Activated CD4-positive, alpha-beta T cell treated with anti-CD3 and anti-CD28 coated beads for 1 hour (primary cell): Measurements from ENCODE around the gene FOXD2.
A peak's percentile ranks its signal among the peaks of the same experiment; 100 is the strongest.

Experiments
- DNase-seq: peaks from one replicate; pipeline ENCODE4 v3.0.0-alpha.2; 2020

The FOXD2 gene

GRCh38 chr1:47417170-47418044 lies 20.4 kb upstream of the FOXD2 start:
- no peak for DNase-seq

DNA sequence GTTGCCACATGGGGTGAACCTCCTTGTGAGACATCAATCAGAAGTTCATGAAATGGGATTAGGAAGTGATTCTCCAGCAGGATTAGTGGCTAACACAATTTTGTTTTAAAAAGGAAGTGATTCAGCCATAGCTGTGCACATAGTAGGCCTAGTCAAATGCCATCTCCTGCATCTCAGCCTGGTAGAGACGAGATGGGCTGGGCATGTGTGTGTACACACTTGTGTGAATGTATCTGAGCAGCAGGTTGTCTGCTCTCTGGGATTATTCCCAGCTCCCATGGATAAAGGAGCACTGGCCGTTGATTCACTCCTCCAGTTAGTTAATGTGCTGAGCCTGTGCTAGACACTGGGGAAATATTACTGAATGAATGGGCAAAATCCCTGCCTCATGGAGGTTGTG lies 19.7 kb upstream of the FOXD2 start:
- DNase-seq, result no peak

DNA sequence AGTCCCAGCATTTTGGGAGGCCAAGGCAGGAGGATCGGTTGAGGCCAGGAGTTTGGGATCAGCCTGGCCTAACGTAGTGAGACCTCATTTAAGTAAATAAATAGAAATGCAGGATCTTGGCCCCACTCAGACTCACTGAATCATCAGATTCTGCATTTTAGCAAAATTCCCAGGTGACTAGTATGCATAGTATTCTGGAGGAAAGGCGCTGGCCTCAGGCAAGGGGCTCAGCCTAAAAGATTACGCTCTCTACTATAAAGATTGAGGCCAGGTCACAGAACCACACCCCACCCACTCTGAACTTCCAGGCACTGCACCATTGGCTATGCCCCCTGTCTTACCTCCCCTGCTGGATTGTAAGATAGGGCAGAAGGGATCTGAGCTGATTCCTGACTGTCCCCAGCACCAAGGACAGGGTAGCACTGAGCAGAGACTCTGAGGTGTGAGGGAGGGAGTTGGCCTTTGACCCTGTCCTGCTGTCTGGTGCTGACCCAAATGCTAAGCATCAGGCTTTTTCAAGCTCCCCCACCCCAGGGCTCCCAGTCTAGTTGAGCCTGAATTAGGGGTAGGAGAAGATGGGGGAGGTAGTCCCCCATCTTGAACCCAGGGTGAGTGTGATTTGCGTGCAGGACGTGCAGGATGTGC lies 19.0 kb upstream of the FOXD2 start:
- DNase-seq, result no peak

- DNase-seq, result no peak
Measured at GRCh38 chr1:47420547-47420946, 17.3 kb upstream of the FOXD2 start.

GRCh38 chr1:47423872-47424271 lies 14.0 kb upstream of the FOXD2 start:
- DNase-seq, result no peak

DNA sequence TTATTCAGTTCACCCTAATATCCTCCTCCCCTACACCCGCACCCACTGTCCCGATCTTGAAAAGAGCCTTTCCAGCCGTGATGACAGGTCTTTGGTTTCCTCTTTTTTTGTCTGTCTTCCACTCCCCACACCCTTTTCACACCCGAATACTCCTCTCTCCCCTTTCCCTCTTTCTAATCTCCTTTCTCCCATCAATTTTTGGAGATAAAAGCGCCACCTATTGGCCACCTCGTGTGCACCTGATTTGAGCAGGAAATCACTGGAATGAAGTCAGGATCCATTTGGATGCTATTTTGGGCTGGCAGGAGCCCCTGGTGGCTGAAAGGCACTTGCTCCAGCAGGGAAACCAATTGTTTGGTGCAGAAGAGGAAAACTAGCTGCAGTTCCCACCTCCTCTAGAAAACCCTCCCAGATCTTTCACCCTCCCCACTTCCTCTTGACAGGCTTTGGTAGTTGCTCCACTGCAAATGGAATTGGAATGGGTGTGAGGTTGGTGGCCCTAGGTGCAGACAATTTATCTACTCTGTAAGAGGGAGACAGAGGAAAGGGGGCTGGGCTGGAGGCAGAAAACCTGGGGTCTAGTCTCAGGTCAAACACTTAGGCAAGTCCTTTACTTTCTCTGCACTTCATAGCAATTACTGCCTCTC lies 13.4 kb upstream of the FOXD2 start:
- no peak for DNase-seq

DNA sequence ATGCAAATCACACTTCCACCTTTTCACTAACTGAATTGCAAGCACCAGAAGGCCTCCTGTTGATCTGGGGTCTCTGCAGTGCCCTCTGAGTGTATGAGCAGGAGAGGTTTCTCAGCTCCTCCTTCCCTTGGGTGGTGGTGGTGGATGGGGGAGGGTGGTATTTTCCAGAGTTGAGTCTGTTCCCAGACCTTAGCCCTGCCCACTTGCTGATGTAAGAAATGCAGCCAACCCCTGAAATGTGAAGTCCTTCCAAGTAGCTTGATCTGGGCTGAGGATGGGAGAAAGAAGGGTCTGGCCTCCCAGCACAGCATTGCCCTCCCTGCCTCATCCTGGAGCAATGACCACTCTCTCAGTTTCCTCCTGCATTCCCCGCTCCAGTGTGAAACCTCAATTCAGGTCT lies 6.3 kb upstream of the FOXD2 start:
- DNase-seq, result no peak

DNA sequence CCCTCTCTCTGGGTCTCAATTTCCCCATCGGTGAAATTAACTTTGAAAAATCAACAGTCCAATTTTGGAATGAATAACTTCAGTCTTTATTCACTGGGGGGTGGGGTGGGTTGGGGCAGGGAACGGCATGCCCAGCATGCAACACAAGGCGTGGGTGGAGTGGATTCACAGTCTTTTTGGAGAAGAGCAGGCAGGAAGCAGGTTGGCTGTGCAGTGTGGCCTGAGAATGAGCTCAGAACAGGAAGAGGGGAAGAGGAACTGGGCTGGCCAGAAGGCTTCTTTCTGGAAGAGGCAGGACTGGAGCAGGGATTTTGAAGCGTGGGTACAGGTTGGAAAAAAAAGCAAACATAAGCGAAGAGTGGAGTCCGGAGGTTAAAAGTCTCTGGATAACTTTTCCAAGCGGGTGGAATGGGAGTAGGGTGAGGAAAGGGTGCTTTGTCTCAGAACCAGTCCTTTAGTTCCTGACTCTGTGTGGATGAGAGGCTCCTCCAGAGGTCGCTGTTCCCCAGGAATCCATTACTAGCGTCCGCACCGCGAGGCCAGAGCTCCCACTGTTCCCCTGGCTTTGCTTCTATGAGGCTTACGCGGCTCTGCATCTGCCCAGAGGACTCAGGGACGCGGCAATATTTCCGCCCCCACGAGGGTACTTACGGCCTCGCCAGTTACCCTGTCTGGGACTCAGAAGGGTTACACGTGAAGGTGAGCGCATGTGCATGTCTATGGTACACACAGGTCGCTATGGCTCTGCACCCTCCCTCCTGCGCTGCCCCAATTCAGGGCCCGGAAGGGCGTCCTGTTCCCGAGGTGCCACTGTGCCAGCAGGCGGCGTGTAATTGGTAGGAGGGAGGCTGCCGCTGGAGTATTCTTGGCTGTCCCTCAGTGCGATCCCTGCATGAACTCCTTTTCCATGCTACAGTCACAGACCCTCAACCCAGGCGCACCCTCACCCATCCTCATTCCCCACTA lies 5.5 kb upstream of the FOXD2 start:
- peak; percentile 46 for DNase-seq

DNA sequence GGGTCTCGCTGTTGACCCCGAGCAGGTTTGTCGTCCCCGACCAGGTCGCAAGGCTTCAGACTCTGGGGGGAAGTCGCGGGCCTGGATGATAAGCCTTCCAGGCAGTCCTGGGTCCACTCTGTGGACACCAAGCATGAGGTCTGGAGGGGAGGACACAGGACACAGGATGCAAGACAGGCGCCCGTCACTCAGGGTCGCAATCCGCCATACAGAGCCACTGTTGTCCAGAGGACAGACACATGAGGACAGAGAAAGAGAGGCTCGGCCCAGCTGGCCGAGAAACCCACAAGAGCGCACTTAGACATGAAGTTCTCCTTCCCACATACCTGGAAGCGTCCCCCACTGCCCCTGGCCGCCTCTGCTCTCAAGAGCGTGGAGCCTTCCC lies 4.8 kb upstream of the FOXD2 start:
- no peak for DNase-seq

GRCh38 chr1:47433477-47434050 lies 4.3 kb upstream of the FOXD2 start:
- DNase-seq, result no peak

DNA sequence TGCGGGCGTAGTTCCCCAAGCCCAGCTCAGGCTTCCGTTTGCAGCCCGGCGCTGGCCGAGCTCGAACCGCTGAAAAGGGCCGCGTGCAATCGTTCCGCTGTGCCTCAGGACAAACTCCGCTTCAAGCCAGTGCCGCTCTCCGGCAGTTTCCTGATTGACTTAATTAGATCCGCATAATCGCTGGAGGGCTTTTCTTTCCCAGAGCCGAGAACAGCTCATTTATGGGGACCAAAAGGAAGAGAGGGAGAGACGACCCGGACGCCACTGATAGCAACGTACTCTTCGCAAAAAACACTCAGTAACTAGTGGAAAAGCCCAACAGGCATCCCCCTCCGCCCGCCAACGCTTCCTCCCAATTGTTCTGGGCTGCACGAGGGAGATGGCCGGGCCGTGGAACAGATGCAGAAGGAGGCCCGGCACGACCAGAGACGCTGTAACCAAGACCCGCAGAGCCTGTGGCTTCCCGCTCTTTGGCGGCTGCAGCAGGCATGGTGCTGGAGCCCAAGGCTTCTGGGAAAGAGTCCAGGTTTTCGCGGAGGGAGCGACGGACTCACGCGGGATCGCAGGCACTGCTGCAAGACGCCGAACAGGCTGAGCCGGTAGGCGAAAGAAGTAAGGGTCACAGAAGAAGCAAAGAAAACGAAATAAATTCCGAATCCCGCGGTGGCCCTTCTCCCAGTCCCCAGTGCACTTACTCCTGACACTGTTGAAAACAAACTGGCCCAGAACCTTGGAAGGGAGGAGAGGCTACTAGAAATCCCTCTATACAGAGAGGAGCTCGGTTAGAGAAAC lies 3.6 kb upstream of the FOXD2 start:
- DNase-seq, result no peak

GRCh38 chr1:47435506-47436303 lies 2.1 kb upstream of the FOXD2 start:
- DNase-seq, result no peak

GRCh38 chr1:47436304-47436978 lies 1.4 kb upstream of the FOXD2 start:
- peak; percentile 58 for DNase-seq

- DNase-seq, result no peak
Measured at GRCh38 chr1:47436979-47437446, 831 bp upstream of the FOXD2 start.

- DNase-seq, result no peak
Measured at GRCh38 chr1:47438165-47439016, 547 bp downstream of the FOXD2 start.

GRCh38 chr1:47439017-47439818 lies 1.4 kb downstream of the FOXD2 start:
- DNase-seq, result no peak

DNA sequence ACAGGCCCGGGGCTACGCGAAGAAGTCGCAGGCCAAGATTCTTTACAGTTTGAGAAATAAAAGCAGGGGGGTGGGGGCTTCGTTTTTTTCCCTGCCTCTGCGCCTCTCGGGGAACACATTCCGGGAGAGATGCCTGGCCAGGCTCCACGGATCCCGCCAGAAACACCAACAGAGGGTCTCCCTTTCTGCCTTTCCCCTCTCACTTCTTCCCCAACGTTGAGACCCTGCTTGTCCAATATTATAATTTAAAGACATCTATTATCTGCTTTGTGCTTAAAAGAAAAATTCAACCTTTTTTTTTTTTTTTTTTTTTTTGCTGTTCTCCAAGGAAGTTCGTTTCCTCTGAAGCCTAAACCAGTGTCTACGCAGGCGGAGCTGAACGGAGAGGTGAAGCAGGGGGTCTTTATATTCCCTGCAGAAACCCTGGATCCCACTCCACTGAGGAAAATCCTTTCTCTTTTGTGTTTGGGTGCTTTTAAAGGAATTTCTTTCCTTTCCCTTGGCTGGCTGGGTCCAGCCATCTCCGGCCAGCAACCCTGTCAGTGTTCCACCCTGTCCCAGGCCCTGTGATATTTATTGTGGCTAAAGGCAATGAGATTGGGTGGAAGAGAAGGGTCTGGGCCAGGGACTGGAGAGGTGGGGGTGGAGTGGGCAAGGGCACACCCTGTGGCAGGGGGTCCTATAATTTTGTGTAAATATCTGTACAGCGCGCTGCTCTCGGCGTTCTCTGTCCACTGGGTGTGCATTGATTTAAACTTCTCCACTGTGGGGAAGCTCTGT lies 2.2 kb downstream of the FOXD2 start:
- no peak for DNase-seq
